ENCODE results near the gene CRIP1. TPM values are rescaled to one million over a fixed set of nuclear protein-coding genes. Genes with fewer than 3 reads are reported as not detected.

CRIP1 gene
- total and polyA plus RNA-seq, 2 donors (not counting 1 experiment from before 2014, with no cell fraction given), result 210 to 563 TPM

- peak; percentile 34 for DNase-seq
- ATAC-seq (ENCODE audit: low read depth), result no peak
- Histone ChIP-seq H3K9ac (ENCODE audit: low read length) (peak overlapping the region; percentile 35), H3K4me3 (ENCODE audit: control extremely low read depth in 1 of 5, extremely low read depth in 1 of 5, insufficient read depth in 1 of 5, low read depth in 2 of 5, low read length in 4 of 5) (peak overlapping the region in 1 of 5 experiments; percentile 15), H2AFZ (ENCODE audit: insufficient read depth, low read depth, low read length, poor library complexity, severe bottlenecking) (no peak overlapping the region), H3K4me1 (ENCODE audit: control insufficient read depth in 2 of 2, insufficient read depth in 2 of 2, low read length in 2 of 2) (peaks cover 54 to 83% of the 10 kb centered on the region in 2 donors), H4K20me1 (ENCODE audit: control insufficient read depth, insufficient read depth, low read length, poor library complexity, severe bottlenecking) (peaks cover under 1% of the 10 kb centered on the region), H3K4me2 (replicated peaks; ENCODE audit: low read depth, low read length, poor library complexity, severe bottlenecking) (peak overlapping the region; percentile 100), H3K36me3 (replicated peaks in 1 of 2; ENCODE audit: control extremely low read depth in 1 of 2, control insufficient read depth in 1 of 2, extremely low read depth in 1 of 2, insufficient read depth in 2 of 2, low read length in 1 of 2) (no peaks in the 10 kb centered on the region), H3K27me3 (replicated peaks in 1 of 4; ENCODE audit: control extremely low read depth in 1 of 4, control insufficient read depth in 3 of 4, insufficient read depth in 4 of 4, low read length in 3 of 4) (peaks cover 0 to 3% (median 0%) of the 10 kb centered on the region in 4 experiments), H3K9me3 (ENCODE audit: control extremely low read depth in 1 of 3, control insufficient read depth in 2 of 3, insufficient read depth in 1 of 3, low read length in 2 of 3) (peaks cover 0 to 10% (median 0%) of the 10 kb centered on the region in 3 donors), H3K79me2 (ENCODE audit: control insufficient read depth, insufficient read depth, low read length) (no peaks in the 10 kb centered on the region), H3K27ac (ENCODE audit: low read length in 2 of 2) (peak overlapping the region; percentile 93 to 99)
- H3K27me3 Mint-ChIP-seq, result no peaks in the 10 kb centered on the region
- H3K4me3 Mint-ChIP-seq, result peak overlapping the region; percentile 88
- no peaks in the 10 kb centered on the region for H3K9me3 Mint-ChIP-seq (ENCODE audit: insufficient read depth)
- peak overlapping the region; percentile 100 for H3K27ac Mint-ChIP-seq
- POLR2A ChIA-PET, result interaction anchor here (0.5 to 2.7 kb wide), 7 partner anchors 7 to 560 kb away, joined by 3 to 39 read pairs (median 4); no protein-coding TSS in a partner anchor
- 92% methylated on average over 18 of the region's 18 CpGs for WGBS (ENCODE audit: insufficient coverage)
- TF ChIP-seq EZH2 (IDR thresholded peaks at IDR 0.05; ENCODE audit: borderline replicate concordance, insufficient read depth, low read depth, low read length, poor library complexity, severe bottlenecking), result no peak
- TF ChIP-seq CTCF (IDR thresholded peaks at IDR 0.05), result no peak
- intact Hi-C loops (cut with micrococcal nuclease), result loop anchor here (10.0 kb wide), 1 partner anchor 418 kb away; the partner anchor contains the start of gene GPR132
- H3K4me1 Mint-ChIP-seq, result peaks cover 62% of the 10 kb centered on the region
- CTCF ChIA-PET, result interaction anchor here (1.8 to 7.3 kb wide), 6 partner anchors 8 to 112 kb away, joined by 5 to 121 read pairs (median 8); partner anchors contain the start of gene TEDC1
Observed at GRCh38 chr14:105482486-105483110, 4.1 kb upstream of the CRIP1 start.
